WERI-Rb-1 (cell line): ENCODE data around the gene OR1Q1.

Source experiments
- DNase-seq: peaks from one replicate; pipeline ENCODE4 v3.0.0-alpha.2; 2020
- H3K27ac ChIP-seq: fragments of 250-450 bp; sonication (Bioruptor Pico); 2 replicates; pipeline ENCODE4 v1.5.1; 2020; ENCODE audit warnings: mild to moderate bottlenecking, moderate library complexity
- H3K27me3 ChIP-seq: fragments of 250-450 bp; sonication (Bioruptor Pico); 2 replicates; pipeline ENCODE4 v1.5.1; 2021; ENCODE audit warnings: mild to moderate bottlenecking, low read depth, moderate library complexity; ENCODE audit not compliant: insufficient read depth, severe bottlenecking
- H3K36me3 ChIP-seq: fragments of 250-450 bp; sonication (Bioruptor Pico); 2 replicates; pipeline ENCODE4 v1.5.1; 2020; ENCODE audit warnings: mild to moderate bottlenecking, moderate library complexity
- H3K4me3 ChIP-seq: 2 replicates; pipeline ENCODE4 v1.5.1; 2011; ENCODE audit warnings: low read depth, mild to moderate bottlenecking, control low read depth, low read length
- H3K9me3 ChIP-seq: fragments of 250-450 bp; sonication (Bioruptor Pico); 2 replicates; pipeline ENCODE4 v1.5.1; 2021; ENCODE audit warnings: mild to moderate bottlenecking, moderate library complexity; ENCODE audit not compliant: severe bottlenecking
- CTCF ChIP-seq: IDR thresholded peaks from 2 replicates; pipeline ENCODE4 v1.5.1; 2011; ENCODE audit warnings: low read depth, mild to moderate bottlenecking, control low read depth, inconsistent platforms, low read length

OR1Q1 gene

GRCh38 chr9:122605691-122606090 is 8.8 kb upstream of the OR1Q1 start:
- no peaks in the 10 kb centered on the region for H3K9me3 ChIP-seq
- no peaks in the 10 kb centered on the region for H3K27me3 ChIP-seq
- no peaks in the 10 kb centered on the region for H3K36me3 ChIP-seq
- no peak overlapping the region for H3K27ac ChIP-seq
- H3K4me3 ChIP-seq = no peak overlapping the region
- TF ChIP-seq CTCF = no peak
- no peak for DNase-seq

GRCh38 chr9:122606587-122606986 is 8.0 kb upstream of the OR1Q1 start:
- H3K9me3 ChIP-seq = no peaks in the 10 kb centered on the region
- H3K27me3 ChIP-seq = no peaks in the 10 kb centered on the region
- no peaks in the 10 kb centered on the region for H3K36me3 ChIP-seq
- no peak overlapping the region for H3K27ac ChIP-seq
- no peak for TF ChIP-seq CTCF
- H3K4me3 ChIP-seq = no peak overlapping the region
- no peak for DNase-seq

GRCh38 chr9:122609804-122610203 is 4.7 kb upstream of the OR1Q1 start:
- TF ChIP-seq CTCF = no peak
- no peak overlapping the region for H3K4me3 ChIP-seq
- DNase-seq = no peak
- no peaks in the 10 kb centered on the region for H3K9me3 ChIP-seq
- H3K36me3 ChIP-seq = no peaks in the 10 kb centered on the region
- H3K27me3 ChIP-seq = no peaks in the 10 kb centered on the region
- no peak overlapping the region for H3K27ac ChIP-seq

GRCh38 chr9:122619996-122620395 is 5.5 kb downstream of the OR1Q1 start:
- no peak overlapping the region for H3K27ac ChIP-seq
- TF ChIP-seq CTCF = no peak
- H3K36me3 ChIP-seq = no peaks in the 10 kb centered on the region
- DNase-seq = no peak
- H3K9me3 ChIP-seq = peaks cover 5% of the 10 kb centered on the region
- no peaks in the 10 kb centered on the region for H3K27me3 ChIP-seq
- H3K4me3 ChIP-seq = no peak overlapping the region

- Histone ChIP-seq H3K4me3 (no peak overlapping the region), H3K27me3 (peaks cover 3% of the 10 kb centered on the region), H3K27ac (no peak overlapping the region), H3K36me3 (no peaks in the 10 kb centered on the region), H3K9me3 (peaks cover 3% of the 10 kb centered on the region)
- no peak for TF ChIP-seq CTCF
- DNase-seq = no peak
Measured at GRCh38 chr9:122642226-122642625, 27.7 kb downstream of the OR1Q1 start.

GRCh38 chr9:122656378-122656777 is 41.8 kb downstream of the OR1Q1 start:
- Histone ChIP-seq H3K9me3 (no peaks in the 10 kb centered on the region), H3K4me3 (no peak overlapping the region), H3K27ac (no peak overlapping the region), H3K36me3 (no peaks in the 10 kb centered on the region), H3K27me3 (no peaks in the 10 kb centered on the region)
- TF ChIP-seq CTCF = no peak
- no peak for DNase-seq
